DMS53 (cell line): ENCODE results near the gene DUSP10.
A peak's percentile ranks its signal among the peaks of the same experiment; 100 is the strongest.

Source experiments
- DNase-seq: peaks from one replicate; lab custom pipeline; 2025; lab: John Stamatoyannopoulos, UW

DUSP10 gene

GRCh38 chr1:221712776-221713431 is 29.0 kb downstream of the DUSP10 start:
- no peak for DNase-seq

- DNase-seq = peak; percentile 73
Observed at GRCh38 chr1:221712198-221712684, 29.6 kb downstream of the DUSP10 start.

- peak; percentile 58 for DNase-seq
Observed at GRCh38 chr1:221711656-221712055, 30.2 kb downstream of the DUSP10 start.

- peak; percentile 67 for DNase-seq
Observed at GRCh38 chr1:221711063-221711577, 30.8 kb downstream of the DUSP10 start.

- DNase-seq = peak; percentile 73
Observed at GRCh38 chr1:221709854-221710253, 32.0 kb downstream of the DUSP10 start.

GRCh38 chr1:221708987-221709386 is 32.9 kb downstream of the DUSP10 start:
- DNase-seq = peak; percentile 100

GRCh38 chr1:221708076-221708571 is 33.8 kb downstream of the DUSP10 start:
- peak; percentile 69 for DNase-seq

GRCh38 chr1:221706876-221707582 is 34.9 kb downstream of the DUSP10 start:
- no peak for DNase-seq

GRCh38 chr1:221706191-221706590 is 35.7 kb downstream of the DUSP10 start:
- no peak for DNase-seq

- no peak for DNase-seq
Observed at GRCh38 chr1:221704306-221704705, 37.6 kb downstream of the DUSP10 start.

GRCh38 chr1:221701570-221702186 is 40.2 kb downstream of the DUSP10 start:
- DNase-seq = peak; percentile 24

- DNase-seq = no peak
Observed at GRCh38 chr1:221700948-221701347, 40.9 kb downstream of the DUSP10 start.

GRCh38 chr1:221700536-221700935 is 41.4 kb downstream of the DUSP10 start:
- no peak for DNase-seq

- DNase-seq = no peak
Observed at GRCh38 chr1:221699978-221700519, 41.8 kb downstream of the DUSP10 start.

- DNase-seq = no peak
Observed at GRCh38 chr1:221699577-221699976, 42.3 kb downstream of the DUSP10 start.

GRCh38 chr1:221698579-221699349 is 43.1 kb downstream of the DUSP10 start:
- no peak for DNase-seq

- DNase-seq = peak; percentile 24
Observed at GRCh38 chr1:221697923-221698425, 43.9 kb downstream of the DUSP10 start.

GRCh38 chr1:221696718-221697461 is 45.0 kb downstream of the DUSP10 start:
- no peak for DNase-seq

GRCh38 chr1:221696027-221696426 is 45.9 kb downstream of the DUSP10 start:
- no peak for DNase-seq

- DNase-seq = no peak
Observed at GRCh38 chr1:221695301-221695700, 46.6 kb downstream of the DUSP10 start.

- DNase-seq = no peak
Observed at GRCh38 chr1:221694109-221694508, 47.8 kb downstream of the DUSP10 start.
